OCI-LY3 (cell line): ENCODE measurements around the gene SRP9.
"Not testable (repeated sequence)": the region's sequence is repeated elsewhere in the genome, so short reads cannot be mapped to it uniquely, and the experiment has no call there.

Source experiments
- H2AFZ ChIP-seq: fragments of 200-600, 300-600 bp; shearing (Covaris generic); 2 replicates; pipeline ENCODE4 v1.6.0; 2014; ENCODE audit warnings: antibody characterized with exemption, low read depth, low read length
- H3K27ac ChIP-seq: fragments of 200-600, 300-600 bp; sonication (generic); 2 replicates; pipeline ENCODE4 v1.5.1; 2014; ENCODE audit warnings: mild to moderate bottlenecking, low read length, moderate library complexity, mixed read lengths
- H3K27me3 ChIP-seq: fragments of 200-600, 300-600 bp; sonication (generic); 2 replicates; pipeline ENCODE4 v1.6.1; 2014; ENCODE audit warnings: low read depth, low read length, mixed read lengths
- H3K36me3 ChIP-seq: fragments of 200-600, 300-600 bp; sonication (generic); replicated peaks from 2 replicates; pipeline ENCODE3; 2014; ENCODE audit warnings: low read depth, low read length, mixed read lengths
- H3K4me1 ChIP-seq: fragments of 300-600, 200-600 bp; sonication (generic); 2 replicates; pipeline ENCODE4 v1.6.1; 2014; ENCODE audit warnings: low read length, mixed read lengths
- H3K4me2 ChIP-seq: fragments of 200-600, 300-600 bp; sonication (generic); 2 replicates; pipeline ENCODE4 v1.6.1; 2014; ENCODE audit warnings: low read length, mixed read lengths
- H3K4me3 ChIP-seq: fragments of 300-600, 200-600 bp; sonication (generic); 2 replicates; pipeline ENCODE4 v1.5.1; 2014; ENCODE audit warnings: antibody characterized with exemption, mild to moderate bottlenecking, low read length, moderate library complexity
- H3K79me2 ChIP-seq: fragments of 300-600, 200-600 bp; shearing (Covaris generic); 2 replicates; pipeline ENCODE4 v1.6.1; 2014; ENCODE audit warnings: mild to moderate bottlenecking, low read length, mixed read lengths
- H3K9ac ChIP-seq: fragments of 300-600, 200-600 bp; shearing (Covaris generic); 2 replicates; pipeline ENCODE4 v1.6.0; 2014; ENCODE audit warnings: mild to moderate bottlenecking, low read length, moderate library complexity
- H3K9me3 ChIP-seq: fragments of 200-600, 300-600 bp; shearing (Covaris generic); 2 replicates; pipeline ENCODE4 v1.6.1; 2014; ENCODE audit warnings: low read length, mixed read lengths; ENCODE audit not compliant: insufficient read depth
- H4K20me1 ChIP-seq: fragments of 200-600, 300-600 bp; sonication (generic); 2 replicates; pipeline ENCODE4 v1.6.1; 2016; ENCODE audit warnings: low read length, mixed read lengths; ENCODE audit not compliant: insufficient read depth
- EZH2phosphoT487 ChIP-seq: fragments of 200-600 bp; shearing (Covaris generic); IDR thresholded peaks from 2 replicates; pipeline ENCODE4 v1.6.1; 2018; ENCODE audit warnings: antibody characterized with exemption, mixed run types, low read depth
- TF ChIP-seq, protein P1 (sequence below): fragments of 200-600, 300-600 bp; sonication (generic); IDR thresholded peaks from 2 replicates; pipeline ENCODE4 v1.5.1; 2014; ENCODE audit warnings: antibody characterized with exemption, low read length, low read depth

SRP9 gene

DNA sequence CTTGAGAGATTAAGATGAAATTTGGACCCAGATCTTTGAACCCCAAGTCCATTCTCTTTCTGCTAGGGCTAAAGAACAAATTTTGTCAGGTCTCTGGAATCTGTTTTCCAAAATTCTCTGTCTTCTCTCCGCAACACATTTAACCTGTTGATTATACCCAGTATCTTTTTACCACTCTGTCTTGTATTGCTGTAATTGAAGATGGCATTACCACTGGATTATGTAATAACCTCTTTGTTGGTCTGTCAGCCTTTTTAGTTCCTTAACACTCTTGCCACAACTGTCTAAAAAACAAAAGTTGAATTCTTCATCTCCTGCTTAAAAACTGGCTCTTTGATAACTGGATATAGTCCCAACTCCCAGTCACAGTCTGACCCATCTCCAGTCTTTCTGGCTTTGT lies 3.0 kb downstream of the SRP9 start:
- peaks cover 54% of the 10 kb centered on the region for H4K20me1 ChIP-seq
- no peak overlapping the region for H3K27ac ChIP-seq
- H3K4me2 ChIP-seq, result no peak overlapping the region
- H2AFZ ChIP-seq, result no peak overlapping the region
- peaks cover 35% of the 10 kb centered on the region for H3K36me3 ChIP-seq
- TF ChIP-seq, protein P1, sequence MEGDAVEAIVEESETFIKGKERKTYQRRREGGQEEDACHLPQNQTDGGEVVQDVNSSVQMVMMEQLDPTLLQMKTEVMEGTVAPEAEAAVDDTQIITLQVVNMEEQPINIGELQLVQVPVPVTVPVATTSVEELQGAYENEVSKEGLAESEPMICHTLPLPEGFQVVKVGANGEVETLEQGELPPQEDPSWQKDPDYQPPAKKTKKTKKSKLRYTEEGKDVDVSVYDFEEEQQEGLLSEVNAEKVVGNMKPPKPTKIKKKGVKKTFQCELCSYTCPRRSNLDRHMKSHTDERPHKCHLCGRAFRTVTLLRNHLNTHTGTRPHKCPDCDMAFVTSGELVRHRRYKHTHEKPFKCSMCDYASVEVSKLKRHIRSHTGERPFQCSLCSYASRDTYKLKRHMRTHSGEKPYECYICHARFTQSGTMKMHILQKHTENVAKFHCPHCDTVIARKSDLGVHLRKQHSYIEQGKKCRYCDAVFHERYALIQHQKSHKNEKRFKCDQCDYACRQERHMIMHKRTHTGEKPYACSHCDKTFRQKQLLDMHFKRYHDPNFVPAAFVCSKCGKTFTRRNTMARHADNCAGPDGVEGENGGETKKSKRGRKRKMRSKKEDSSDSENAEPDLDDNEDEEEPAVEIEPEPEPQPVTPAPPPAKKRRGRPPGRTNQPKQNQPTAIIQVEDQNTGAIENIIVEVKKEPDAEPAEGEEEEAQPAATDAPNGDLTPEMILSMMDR, result no peak
- TF ChIP-seq EZH2phosphoT487, result no peak
- H3K9ac ChIP-seq, result no peak overlapping the region
- no peaks in the 10 kb centered on the region for H3K9me3 ChIP-seq
- H3K79me2 ChIP-seq, result peaks cover 74% of the 10 kb centered on the region
- no peaks in the 10 kb centered on the region for H3K27me3 ChIP-seq
- peaks cover 25% of the 10 kb centered on the region for H3K4me1 ChIP-seq
- no peak overlapping the region for H3K4me3 ChIP-seq

DNA sequence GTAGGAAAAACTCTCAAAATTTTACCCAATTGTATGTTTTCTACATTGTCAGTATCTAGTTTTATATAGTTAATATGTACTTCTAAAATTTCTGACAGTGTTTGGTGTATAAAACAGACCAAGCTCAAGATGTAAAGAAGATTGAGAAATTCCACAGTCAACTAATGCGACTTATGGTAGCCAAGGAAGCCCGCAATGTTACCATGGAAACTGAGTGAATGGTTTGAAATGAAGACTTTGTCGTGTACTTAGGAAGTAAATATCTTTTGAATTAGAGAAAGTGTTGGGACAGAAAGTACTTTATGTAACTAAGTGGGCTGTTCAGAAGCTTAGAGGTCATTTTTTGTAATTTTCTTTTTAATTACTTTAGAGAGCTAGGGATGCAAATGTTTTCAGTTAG lies 11.5 kb downstream of the SRP9 start:
- not testable (repeated sequence) for H3K27ac ChIP-seq, H3K4me3 ChIP-seq, H2AFZ ChIP-seq, H3K27me3 ChIP-seq, H3K4me2 ChIP-seq, H4K20me1 ChIP-seq, H3K4me1 ChIP-seq, H3K9me3 ChIP-seq, H3K9ac ChIP-seq
- peaks cover 71% of the 10 kb centered on the region for H3K36me3 ChIP-seq
- peaks cover 39% of the 10 kb centered on the region for H3K79me2 ChIP-seq

DNA sequence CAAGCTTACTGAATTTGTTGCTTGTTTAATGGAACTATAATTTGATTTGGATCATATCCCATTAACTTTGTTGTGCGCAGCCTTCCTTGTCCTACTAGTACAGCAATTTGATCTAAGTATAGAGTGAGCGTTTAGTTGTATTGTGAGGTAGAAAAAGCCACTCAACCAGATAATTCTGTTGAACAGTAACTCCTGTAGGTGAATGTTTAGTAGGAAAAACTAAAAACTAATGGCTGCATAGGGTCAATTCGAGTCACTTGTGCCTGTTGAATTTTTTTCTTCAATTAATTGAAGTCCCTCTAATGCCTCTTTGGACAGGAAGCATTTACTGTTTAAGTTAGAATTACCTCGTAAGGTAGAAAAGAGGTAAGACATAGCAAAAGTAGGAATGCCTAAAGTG lies 17.3 kb downstream of the SRP9 start:
- no peak overlapping the region for H3K4me2 ChIP-seq
- H3K79me2 ChIP-seq, result peaks cover 4% of the 10 kb centered on the region; the same call in 1 of the 2 replicates
- TF ChIP-seq, protein P1, result no peak
- TF ChIP-seq EZH2phosphoT487, result no peak
- no peaks in the 10 kb centered on the region for H4K20me1 ChIP-seq
- H3K27me3 ChIP-seq, result no peaks in the 10 kb centered on the region
- H3K36me3 ChIP-seq, result peaks cover 45% of the 10 kb centered on the region
- no peak overlapping the region for H2AFZ ChIP-seq
- no peak overlapping the region for H3K9ac ChIP-seq
- no peak overlapping the region for H3K27ac ChIP-seq
- peaks cover 20% of the 10 kb centered on the region for H3K9me3 ChIP-seq
- no peak overlapping the region for H3K4me3 ChIP-seq
- H3K4me1 ChIP-seq, result no peaks in the 10 kb centered on the region

DNA sequence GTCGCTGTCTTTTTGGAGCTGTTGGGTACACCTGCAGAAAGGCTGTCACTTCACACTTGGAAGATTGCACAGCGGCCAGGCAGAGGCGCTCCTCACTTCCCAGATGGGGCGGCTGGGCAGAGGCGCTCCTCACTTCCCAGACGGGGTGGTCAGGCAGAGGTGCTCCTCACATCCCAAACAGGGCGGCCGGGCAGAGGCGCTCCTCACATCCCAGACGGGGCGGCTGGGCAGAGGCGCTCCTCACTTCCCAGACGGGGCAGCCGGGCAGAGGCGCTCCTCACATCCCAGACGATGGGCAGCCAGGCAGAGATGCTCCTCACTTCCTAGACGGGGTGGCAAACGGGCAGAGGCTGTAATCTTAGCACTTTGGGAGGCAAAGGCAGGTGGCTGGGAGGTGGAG lies 18.5 kb downstream of the SRP9 start:
- H3K79me2 ChIP-seq, H4K20me1 ChIP-seq, H3K4me2 ChIP-seq, H3K9ac ChIP-seq, H3K4me1 ChIP-seq, H2AFZ ChIP-seq, H3K4me3 ChIP-seq, H3K27ac ChIP-seq, H3K27me3 ChIP-seq: not testable (repeated sequence)
- Histone ChIP-seq H3K9me3 (peaks cover 15% of the 10 kb centered on the region), H3K36me3 (peaks cover 36% of the 10 kb centered on the region)

DNA sequence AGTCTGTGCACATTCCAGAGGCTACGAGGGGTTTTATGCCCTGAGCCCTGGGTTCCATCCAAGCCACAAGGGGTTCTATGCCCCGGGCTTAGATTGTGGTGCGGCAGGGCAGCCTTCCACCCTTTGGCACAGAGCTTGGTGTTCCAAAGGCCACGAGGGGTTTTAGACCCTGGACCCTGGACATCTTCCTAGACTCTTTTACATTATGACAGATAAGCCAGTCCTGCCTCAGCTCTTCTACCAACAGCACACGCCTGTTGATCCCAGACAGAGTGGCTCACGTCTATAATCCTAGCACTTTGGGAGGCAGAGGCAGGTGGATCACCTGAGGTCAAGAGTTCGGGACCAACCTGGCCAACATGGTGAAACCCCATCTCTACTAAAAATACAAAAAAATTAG lies 23.5 kb downstream of the SRP9 start:
- not testable (repeated sequence) for H3K27me3 ChIP-seq, H4K20me1 ChIP-seq, H3K9me3 ChIP-seq, H2AFZ ChIP-seq, H3K79me2 ChIP-seq, H3K4me1 ChIP-seq, H3K4me3 ChIP-seq, H3K4me2 ChIP-seq, H3K9ac ChIP-seq, H3K27ac ChIP-seq, H3K36me3 ChIP-seq

DNA sequence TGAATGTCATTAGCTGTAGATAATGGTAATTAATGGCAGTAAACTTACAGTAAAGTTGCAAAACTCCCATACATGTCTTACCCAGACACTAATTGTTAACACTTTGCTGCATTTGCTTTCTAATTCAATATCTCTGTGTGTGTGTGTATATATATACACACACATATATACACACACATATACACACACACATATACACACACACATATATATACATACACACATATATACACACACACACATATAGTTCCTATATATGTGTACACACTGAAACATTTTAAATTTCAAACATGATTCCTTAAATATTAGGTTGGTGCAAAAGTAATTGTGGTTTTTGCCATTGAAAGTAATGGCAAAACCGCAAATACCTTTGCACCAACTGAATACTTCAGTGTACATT lies 28.6 kb downstream of the SRP9 start:
- TF ChIP-seq EZH2phosphoT487, result no peak
- TF ChIP-seq, protein P1, result no peak
- Histone ChIP-seq H3K27me3 (no peaks in the 10 kb centered on the region), H2AFZ (no peak overlapping the region), H3K4me1 (peaks cover 7% of the 10 kb centered on the region), H3K27ac (no peak overlapping the region), H3K79me2 (no peaks in the 10 kb centered on the region), H3K9me3 (no peaks in the 10 kb centered on the region), H3K4me2 (no peak overlapping the region), H4K20me1 (no peaks in the 10 kb centered on the region), H3K4me3 (no peak overlapping the region), H3K36me3 (no peaks in the 10 kb centered on the region), H3K9ac (no peak overlapping the region)

DNA sequence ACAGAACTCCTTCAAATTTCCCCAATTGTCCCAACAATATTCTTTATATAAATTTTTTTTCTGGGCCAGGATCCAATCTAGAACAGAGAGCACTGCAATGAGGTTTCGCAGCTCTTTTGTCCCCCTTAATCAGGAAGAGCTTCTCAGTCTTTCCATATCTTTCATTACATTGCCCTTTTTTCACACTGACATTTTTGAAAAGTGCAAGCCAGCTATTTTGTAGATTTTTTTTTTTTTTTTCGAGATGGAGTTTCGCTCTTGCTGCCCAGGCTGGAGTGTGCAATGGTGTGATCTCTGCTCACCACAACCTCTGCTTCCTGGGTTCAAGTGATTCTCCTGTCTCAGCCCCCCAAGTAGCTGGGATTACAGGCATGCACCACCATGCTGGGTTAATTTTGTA lies 29.1 kb downstream of the SRP9 start:
- H3K4me2 ChIP-seq, H3K79me2 ChIP-seq, H3K36me3 ChIP-seq, H3K27me3 ChIP-seq, H4K20me1 ChIP-seq, H3K27ac ChIP-seq, H3K4me1 ChIP-seq, H3K9me3 ChIP-seq, H3K4me3 ChIP-seq, H3K9ac ChIP-seq, H2AFZ ChIP-seq: not testable (repeated sequence)
